ENCODE results near the gene PHACTR3. TPM values are rescaled to one million over a fixed set of nuclear protein-coding genes. Genes with fewer than 3 reads are reported as not detected.

The PHACTR3 gene
- total RNA-seq, 2 experiments from 2014 or later = not detected

DNA sequence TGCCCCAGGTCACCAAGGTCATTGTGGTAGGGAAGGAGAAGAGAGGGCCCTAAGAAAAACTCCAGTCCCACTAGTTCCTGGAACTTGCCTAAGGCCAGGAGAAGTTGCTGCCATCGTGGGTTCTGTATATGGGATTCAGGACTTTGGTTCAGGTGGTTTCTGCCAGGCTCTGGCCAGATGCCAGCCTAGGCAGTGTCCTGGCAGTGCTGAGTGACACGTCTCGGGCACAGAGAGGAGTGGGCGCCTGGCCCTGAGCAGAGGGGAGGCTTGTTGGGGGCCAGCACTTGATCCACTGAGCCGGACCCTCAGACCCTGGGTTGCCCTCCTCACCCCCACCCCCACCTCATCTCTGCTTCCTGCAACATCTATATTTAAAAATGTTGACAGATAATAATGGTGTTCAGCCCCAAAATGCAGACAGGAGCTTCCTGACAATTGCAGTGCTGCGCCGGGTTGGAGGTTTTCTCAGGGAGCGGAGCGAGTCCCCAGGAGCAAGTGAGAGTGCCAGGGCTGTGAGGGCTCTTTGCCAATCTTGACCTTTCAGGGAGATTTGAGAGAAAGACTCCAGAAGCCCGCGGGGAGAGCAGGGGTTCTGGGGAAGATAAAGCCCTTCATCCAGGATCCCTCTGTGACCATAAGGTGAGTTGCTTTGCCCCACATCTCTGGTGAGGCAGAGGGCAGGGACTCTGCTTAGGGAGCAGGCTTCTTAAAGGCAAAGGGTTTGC is 71.9 kb downstream of the PHACTR3 start:
- CTCF ChIA-PET = no interaction called here
- no peaks in the 10 kb centered on the region for H3K36me3 Mint-ChIP-seq
- no peak for DNase-seq

DNA sequence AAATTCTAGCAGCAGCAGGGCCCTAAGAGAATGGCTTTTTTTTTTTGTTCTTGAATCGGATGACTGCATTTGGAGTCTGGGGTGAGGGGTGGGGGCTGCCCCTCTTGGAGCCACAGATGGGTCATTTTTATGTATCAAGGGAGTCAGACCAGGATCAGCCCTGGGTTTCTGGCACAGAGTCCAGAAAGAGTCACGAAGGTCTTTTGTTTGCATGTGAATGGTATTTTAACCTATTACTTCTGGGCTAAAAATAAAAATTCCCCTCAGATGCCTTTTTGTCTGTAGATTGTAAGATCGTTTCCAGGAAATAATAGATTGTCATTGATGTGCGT is 72.5 kb downstream of the PHACTR3 start:
- no peak overlapping the region for H3K4me3 Mint-ChIP-seq
- no peaks in the 10 kb centered on the region for H3K36me3 Mint-ChIP-seq
- no peak for DNase-seq
- no peaks in the 10 kb centered on the region for H3K4me1 Mint-ChIP-seq (ENCODE audit: low read depth)
- peaks cover 7% of the 10 kb centered on the region for H3K27me3 Mint-ChIP-seq
- H3K9me3 Mint-ChIP-seq = no peaks in the 10 kb centered on the region
- ChIA-PET CTCF (no interaction called here), POLR2A (no interaction called here)
- no peak overlapping the region for H3K27ac Mint-ChIP-seq
- intact Hi-C loops (cut with micrococcal nuclease) = no loop called here

More for the DNA sequence above, 71.9 kb downstream of the PHACTR3 start:
- no peak overlapping the region for H3K27ac Mint-ChIP-seq
- intact Hi-C loops (cut with micrococcal nuclease) = no loop called here
- H3K4me1 Mint-ChIP-seq (ENCODE audit: low read depth) = no peaks in the 10 kb centered on the region
- H3K27me3 Mint-ChIP-seq = peaks cover 7% of the 10 kb centered on the region
- POLR2A ChIA-PET = no interaction called here
- H3K4me3 Mint-ChIP-seq = no peak overlapping the region
- H3K9me3 Mint-ChIP-seq = no peaks in the 10 kb centered on the region

DNA sequence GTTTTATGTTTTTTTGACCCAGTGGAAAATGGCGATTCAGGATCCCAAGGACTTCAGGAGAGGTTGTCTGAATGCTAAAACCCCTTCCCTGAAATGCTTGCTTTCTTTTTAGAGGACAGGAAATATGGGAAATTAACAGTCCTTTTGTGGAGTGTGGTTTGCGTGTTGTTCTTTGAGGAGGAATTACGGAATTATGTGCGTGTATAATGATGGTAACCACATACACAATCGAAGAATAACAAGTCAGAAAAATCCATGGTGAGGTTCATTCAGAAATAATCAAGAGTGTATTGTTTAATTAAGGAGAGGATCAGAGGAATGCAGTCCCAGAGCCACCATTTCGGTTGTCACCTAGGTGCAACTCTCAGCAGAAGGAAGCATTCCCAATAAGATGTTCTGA is 73.2 kb downstream of the PHACTR3 start:
- H3K27me3 Mint-ChIP-seq = peaks cover 7% of the 10 kb centered on the region
- no peaks in the 10 kb centered on the region for H3K9me3 Mint-ChIP-seq
- no peak for DNase-seq
- no peaks in the 10 kb centered on the region for H3K4me1 Mint-ChIP-seq (ENCODE audit: low read depth)
- H3K4me3 Mint-ChIP-seq = no peak overlapping the region
- ChIA-PET CTCF (no interaction called here), POLR2A (no interaction called here)
- H3K27ac Mint-ChIP-seq = no peak overlapping the region
- intact Hi-C loops (cut with micrococcal nuclease) = no loop called here
- no peaks in the 10 kb centered on the region for H3K36me3 Mint-ChIP-seq

DNA sequence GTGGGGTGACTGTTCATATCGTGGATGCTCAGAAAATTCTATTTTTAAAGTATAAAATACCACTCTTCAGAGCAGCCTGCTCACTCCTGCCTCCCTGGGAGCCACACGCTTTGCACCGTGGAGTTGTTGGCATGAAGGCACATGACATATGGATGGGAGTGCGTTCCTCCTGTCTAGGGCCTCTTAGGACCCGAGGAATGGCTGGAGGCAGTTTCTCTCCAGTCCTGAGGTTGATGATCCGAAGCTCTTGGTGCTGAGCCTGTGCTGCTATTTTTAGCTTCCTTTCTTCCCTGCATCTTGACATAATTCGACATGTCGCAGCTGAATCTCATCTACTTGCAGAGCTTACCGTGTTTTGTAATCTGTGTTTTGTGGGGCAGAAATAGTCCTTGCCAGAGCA is 73.9 kb downstream of the PHACTR3 start:
- no peaks in the 10 kb centered on the region for H3K36me3 Mint-ChIP-seq
- no peaks in the 10 kb centered on the region for H3K9me3 Mint-ChIP-seq
- H3K27ac Mint-ChIP-seq = no peak overlapping the region
- H3K27me3 Mint-ChIP-seq = peaks cover 7% of the 10 kb centered on the region
- H3K4me1 Mint-ChIP-seq (ENCODE audit: low read depth) = no peaks in the 10 kb centered on the region
- ChIA-PET CTCF (no interaction called here), POLR2A (no interaction called here)
- H3K4me3 Mint-ChIP-seq = no peak overlapping the region
- intact Hi-C loops (cut with micrococcal nuclease) = no loop called here
- DNase-seq = no peak

DNA sequence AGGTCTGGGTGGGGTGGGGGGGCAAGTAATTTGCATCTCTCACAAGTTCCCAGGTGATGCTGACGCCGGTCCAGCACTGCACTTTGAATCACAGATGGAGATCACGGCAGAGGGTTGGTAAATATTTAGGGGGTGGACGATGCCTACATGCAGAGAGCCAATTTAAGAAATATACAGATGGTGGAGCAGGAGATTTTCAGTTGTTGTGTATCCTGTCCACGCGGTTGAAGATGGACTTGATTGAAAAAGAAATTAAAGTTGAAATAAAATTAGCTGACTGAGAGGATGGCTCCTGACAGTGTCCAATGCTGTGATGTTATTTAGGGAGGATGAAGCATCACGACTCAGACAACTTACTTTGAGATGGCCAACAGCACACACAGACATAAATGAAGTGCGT is 74.6 kb downstream of the PHACTR3 start:
- ChIA-PET CTCF (no interaction called here), POLR2A (no interaction called here)
- Mint-ChIP-seq H3K9me3 (no peaks in the 10 kb centered on the region), H3K36me3 (no peaks in the 10 kb centered on the region), H3K4me1 (ENCODE audit: low read depth) (no peaks in the 10 kb centered on the region), H3K27me3 (peaks cover 7% of the 10 kb centered on the region), H3K4me3 (no peak overlapping the region), H3K27ac (no peak overlapping the region)
- intact Hi-C loops (cut with micrococcal nuclease) = no loop called here
- no peak for DNase-seq

DNA sequence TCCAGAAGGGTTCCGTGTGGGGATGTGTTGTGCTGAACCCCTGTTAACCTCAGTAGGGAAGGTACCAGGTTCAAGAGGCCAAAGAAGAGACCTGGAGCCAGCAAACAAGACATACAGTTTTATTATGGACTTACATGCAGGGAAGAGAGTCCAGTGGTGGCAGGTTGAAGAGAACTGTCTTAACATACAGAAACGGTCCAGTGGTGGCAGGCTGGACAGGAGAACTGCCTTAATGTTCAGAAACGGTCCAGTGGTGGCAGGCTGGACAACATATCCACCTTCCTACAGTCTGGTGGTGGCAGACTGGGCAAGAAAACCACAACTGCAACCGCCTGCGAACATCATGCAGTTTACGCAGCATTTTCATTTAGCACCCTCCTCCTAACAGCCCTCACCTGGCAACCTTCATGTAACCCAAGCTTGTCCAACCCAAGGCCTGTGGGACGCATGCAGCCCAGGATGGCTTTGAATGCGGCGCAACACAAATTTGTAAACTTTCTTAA is 75.9 kb downstream of the PHACTR3 start:
- no peak overlapping the region for H3K27ac Mint-ChIP-seq
- intact Hi-C loops (cut with micrococcal nuclease) = no loop called here

DNA sequence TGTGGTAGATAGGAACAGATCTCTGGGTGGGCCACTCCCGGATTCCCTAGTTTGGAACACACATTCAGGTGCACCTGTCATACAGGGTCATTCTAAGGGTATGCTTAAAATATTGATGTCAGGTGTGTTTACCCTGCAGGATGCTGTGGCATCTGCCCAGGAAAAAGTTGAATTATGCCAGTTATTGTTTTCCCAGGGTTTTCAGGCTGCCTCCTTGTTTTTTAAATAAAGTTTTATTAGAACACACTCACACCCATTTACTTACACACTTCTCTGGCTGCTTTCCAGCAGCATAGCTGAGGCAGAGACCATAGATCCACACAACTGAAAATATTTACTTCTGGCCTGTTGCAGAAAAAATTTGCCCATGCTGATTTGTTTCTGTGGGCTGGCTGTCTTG is 76.5 kb downstream of the PHACTR3 start:
- no peaks in the 10 kb centered on the region for H3K36me3 Mint-ChIP-seq
- CTCF ChIA-PET = no interaction called here

More for the DNA sequence above, 75.9 kb downstream of the PHACTR3 start:
- Mint-ChIP-seq H3K9me3 (no peaks in the 10 kb centered on the region), H3K27me3 (peaks cover 7% of the 10 kb centered on the region), H3K36me3 (no peaks in the 10 kb centered on the region), H3K4me3 (no peak overlapping the region), H3K4me1 (ENCODE audit: low read depth) (no peaks in the 10 kb centered on the region)
- no peak for DNase-seq
- ChIA-PET POLR2A (no interaction called here), CTCF (no interaction called here)

DNA sequence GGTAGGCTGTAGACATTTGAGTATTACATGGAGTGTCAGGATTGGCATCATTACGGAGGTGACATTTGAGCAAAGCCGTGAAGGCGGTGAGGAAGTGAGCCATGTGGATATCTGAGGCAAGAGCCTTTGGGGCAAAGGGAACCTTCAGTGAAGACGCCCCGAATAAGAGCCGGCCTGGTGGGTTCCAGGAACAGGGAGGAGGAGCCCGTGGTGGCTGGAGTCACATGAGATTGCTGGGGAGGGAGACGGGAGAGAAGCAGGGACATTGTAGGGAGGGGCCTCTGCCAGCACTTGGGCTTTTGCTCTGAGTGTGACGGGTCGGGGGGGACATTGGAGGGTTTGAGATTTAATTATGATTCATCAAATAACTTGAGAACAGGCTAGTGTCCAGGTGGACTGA is 78.3 kb downstream of the PHACTR3 start:
- ChIA-PET CTCF (no interaction called here), POLR2A (no interaction called here)
- intact Hi-C loops (cut with micrococcal nuclease) = no loop called here
- Mint-ChIP-seq H3K36me3 (no peaks in the 10 kb centered on the region), H3K9me3 (no peaks in the 10 kb centered on the region), H3K4me3 (no peak overlapping the region), H3K27me3 (peaks cover 1% of the 10 kb centered on the region), H3K27ac (no peak overlapping the region), H3K4me1 (ENCODE audit: low read depth) (no peaks in the 10 kb centered on the region)
- DNase-seq = no peak

More for the DNA sequence above, 76.5 kb downstream of the PHACTR3 start:
- no peak for DNase-seq
- intact Hi-C loops (cut with micrococcal nuclease) = no loop called here
- Mint-ChIP-seq H3K9me3 (no peaks in the 10 kb centered on the region), H3K4me1 (ENCODE audit: low read depth) (no peaks in the 10 kb centered on the region), H3K27me3 (peaks cover 5% of the 10 kb centered on the region), H3K4me3 (no peak overlapping the region), H3K27ac (no peak overlapping the region)
- POLR2A ChIA-PET = no interaction called here

DNA sequence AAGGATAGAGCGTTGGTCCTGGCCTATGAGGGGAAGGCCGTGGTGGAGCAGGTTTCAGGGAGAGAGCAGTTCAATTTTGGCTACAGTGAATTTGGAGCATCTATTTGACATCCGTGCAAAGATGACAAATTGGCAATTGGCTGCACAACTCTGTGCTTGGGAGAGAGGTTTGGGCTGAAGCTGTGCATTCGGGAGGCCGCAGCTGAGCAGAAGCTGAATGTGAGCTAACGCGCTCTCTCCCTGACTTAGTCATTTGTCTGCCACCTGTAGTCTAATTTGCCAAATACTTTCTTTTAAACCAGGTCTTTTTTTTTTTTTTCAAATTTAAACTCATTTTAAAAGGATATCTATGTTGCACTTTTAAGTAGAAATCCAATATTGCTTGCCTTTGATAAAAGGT is 78.8 kb downstream of the PHACTR3 start:
- H3K9me3 Mint-ChIP-seq = no peaks in the 10 kb centered on the region
- H3K36me3 Mint-ChIP-seq = no peaks in the 10 kb centered on the region
- no peak for DNase-seq
- CTCF ChIA-PET = no interaction called here
- H3K27ac Mint-ChIP-seq = no peak overlapping the region
- POLR2A ChIA-PET = no interaction called here
- H3K27me3 Mint-ChIP-seq = peaks cover 1% of the 10 kb centered on the region
- H3K4me3 Mint-ChIP-seq = no peak overlapping the region
- H3K4me1 Mint-ChIP-seq (ENCODE audit: low read depth) = no peaks in the 10 kb centered on the region
- intact Hi-C loops (cut with micrococcal nuclease) = no loop called here

DNA sequence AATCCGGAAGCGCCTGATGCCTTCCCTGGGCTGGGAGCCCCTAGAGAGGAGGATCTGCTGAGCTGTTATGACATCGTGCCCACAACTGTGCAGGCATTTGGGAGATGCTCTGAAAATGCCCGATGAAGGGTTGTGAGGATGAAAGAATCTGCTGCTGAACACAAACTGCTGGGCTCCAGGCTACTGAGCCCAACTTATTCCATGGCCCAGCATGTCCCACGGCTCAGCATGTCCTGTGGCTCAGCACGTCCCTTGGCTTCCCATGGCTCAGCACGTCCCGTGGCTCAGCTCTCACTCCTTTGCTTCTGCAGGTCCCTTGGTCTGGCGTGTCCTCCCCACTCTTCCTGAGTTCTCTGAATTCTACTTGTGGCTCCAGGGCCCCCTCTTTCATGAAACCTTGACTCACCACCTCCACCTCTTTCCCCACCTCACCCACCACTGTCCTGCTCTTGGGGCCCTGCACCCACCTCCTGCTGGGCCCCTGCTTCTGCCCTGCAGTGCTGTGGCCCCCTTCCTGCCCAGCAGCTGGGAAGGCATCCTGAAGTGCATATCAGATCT is 80.4 kb downstream of the PHACTR3 start:
- no peaks in the 10 kb centered on the region for H3K4me1 Mint-ChIP-seq (ENCODE audit: low read depth)
- DNase-seq = no peak
- ChIA-PET CTCF (no interaction called here), POLR2A (no interaction called here)
- H3K4me3 Mint-ChIP-seq = no peak overlapping the region
- H3K27ac Mint-ChIP-seq = no peak overlapping the region
- no peaks in the 10 kb centered on the region for H3K36me3 Mint-ChIP-seq
- no peaks in the 10 kb centered on the region for H3K27me3 Mint-ChIP-seq
- no peaks in the 10 kb centered on the region for H3K9me3 Mint-ChIP-seq
- intact Hi-C loops (cut with micrococcal nuclease) = no loop called here

DNA sequence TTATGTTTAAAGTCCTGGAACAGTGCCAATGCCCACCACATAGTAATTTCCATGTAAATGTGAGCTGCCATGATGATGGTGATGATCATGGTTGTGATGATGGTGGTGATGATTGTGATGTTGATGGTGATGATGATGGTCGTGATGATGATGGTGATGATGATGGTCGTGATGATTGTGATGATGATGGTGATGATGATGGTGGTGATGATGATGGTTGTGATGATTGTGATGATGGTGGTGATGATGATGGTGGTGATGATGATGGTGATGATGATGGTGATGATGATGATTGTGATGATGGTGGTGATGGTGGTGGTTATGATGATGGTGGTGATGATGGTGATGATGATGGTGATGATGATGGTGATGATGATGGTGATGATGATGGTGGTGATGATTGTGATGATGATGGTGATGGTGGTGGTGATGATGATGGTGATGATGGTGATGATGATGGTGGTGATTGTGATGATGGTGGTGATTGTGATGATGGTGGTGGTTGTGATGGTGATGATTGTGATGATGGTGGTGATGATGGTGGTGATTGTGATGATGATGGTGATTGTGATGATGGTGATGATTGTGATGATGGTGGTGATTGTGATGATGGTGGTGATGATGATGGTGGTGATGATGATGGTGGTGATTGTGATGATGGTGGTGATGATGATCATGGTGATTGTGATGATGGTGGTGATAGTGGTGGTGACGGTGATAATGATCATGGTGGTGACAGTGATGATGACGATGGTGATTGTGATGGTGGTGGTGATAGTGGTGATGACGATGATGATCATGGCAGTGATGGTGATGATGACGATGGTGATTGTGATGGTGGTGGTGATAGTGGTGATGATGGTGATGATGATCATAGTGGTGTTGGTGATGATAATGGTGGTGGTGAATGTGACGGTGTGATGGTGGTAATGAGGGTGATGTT is 82.3 kb downstream of the PHACTR3 start:
- ChIA-PET CTCF (no interaction called here), POLR2A (no interaction called here)
- intact Hi-C loops (cut with micrococcal nuclease) = no loop called here
- no peaks in the 10 kb centered on the region for H3K36me3 Mint-ChIP-seq
- no peaks in the 10 kb centered on the region for H3K4me1 Mint-ChIP-seq (ENCODE audit: low read depth)
- H3K27ac Mint-ChIP-seq = no peak overlapping the region
- no peaks in the 10 kb centered on the region for H3K9me3 Mint-ChIP-seq
- no peak overlapping the region for H3K4me3 Mint-ChIP-seq
- DNase-seq = no peak
- H3K27me3 Mint-ChIP-seq = no peaks in the 10 kb centered on the region

DNA sequence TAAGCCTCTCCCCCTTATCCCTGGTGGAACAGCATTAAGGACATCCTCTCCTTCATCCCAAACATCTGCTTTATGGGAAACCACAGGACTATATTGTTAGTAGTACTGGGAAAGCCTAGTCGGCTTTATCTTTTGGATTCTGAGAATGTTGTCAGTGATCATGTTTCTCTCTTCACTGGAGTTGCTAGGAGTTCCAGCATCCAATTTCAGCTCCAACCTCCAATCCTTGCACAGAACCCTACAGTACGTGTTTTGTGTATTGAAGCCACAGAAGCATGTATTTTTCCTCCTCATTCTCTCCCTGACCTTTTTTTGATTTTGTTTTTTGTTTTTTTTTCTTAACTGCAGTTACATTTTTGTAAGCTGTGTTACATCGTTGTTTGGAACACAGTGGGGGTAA is 84.0 kb downstream of the PHACTR3 start:
- H3K27me3 Mint-ChIP-seq = peaks cover 3% of the 10 kb centered on the region
- H3K9me3 Mint-ChIP-seq = no peaks in the 10 kb centered on the region
- CTCF ChIA-PET = no interaction called here
- no peaks in the 10 kb centered on the region for H3K4me1 Mint-ChIP-seq (ENCODE audit: low read depth)
- H3K36me3 Mint-ChIP-seq = no peaks in the 10 kb centered on the region
- H3K4me3 Mint-ChIP-seq = no peak overlapping the region
- POLR2A ChIA-PET = no interaction called here
- DNase-seq = no peak
- no peak overlapping the region for H3K27ac Mint-ChIP-seq
- intact Hi-C loops (cut with micrococcal nuclease) = no loop called here

DNA sequence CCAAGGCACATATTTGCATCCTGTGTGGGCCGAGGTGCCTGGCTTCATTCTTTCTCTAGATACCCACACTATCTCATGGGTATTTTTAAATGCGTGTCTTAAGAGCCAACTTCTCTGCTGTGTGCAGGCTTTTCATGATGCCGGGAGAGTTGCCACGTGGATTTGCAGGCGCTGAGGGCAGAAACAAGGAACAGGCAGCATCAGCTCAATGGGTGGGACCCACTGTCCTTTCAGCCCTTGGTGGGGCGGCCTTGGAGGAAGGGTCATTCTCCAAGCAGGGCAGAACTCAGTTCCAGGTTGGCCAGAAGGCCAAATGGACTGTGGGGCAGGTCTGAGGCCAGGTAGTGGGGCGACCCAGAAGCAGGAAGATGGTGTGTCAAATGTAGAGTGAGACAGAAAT is 84.7 kb downstream of the PHACTR3 start:
- peaks cover 6% of the 10 kb centered on the region for H3K27me3 Mint-ChIP-seq
- no peaks in the 10 kb centered on the region for H3K4me1 Mint-ChIP-seq (ENCODE audit: low read depth)
- H3K9me3 Mint-ChIP-seq = no peaks in the 10 kb centered on the region
- POLR2A ChIA-PET = no interaction called here
- no peaks in the 10 kb centered on the region for H3K36me3 Mint-ChIP-seq
- no peak for DNase-seq
- H3K27ac Mint-ChIP-seq = no peak overlapping the region
- no peak overlapping the region for H3K4me3 Mint-ChIP-seq
- intact Hi-C loops (cut with micrococcal nuclease) = no loop called here
- CTCF ChIA-PET = no interaction called here
